Fibroblast of lung (primary cell): Measurements from ENCODE around the gene ZBED5.

Source experiments
- EZH2 ChIP-seq: IDR thresholded peaks from 2 replicates; pipeline ENCODE4 v1.5.1; 2012; ENCODE audit warnings: low read length, control low read depth, mild to moderate bottlenecking; ENCODE audit errors: missing control alignments
- TF ChIP-seq, protein P1 (sequence below), 2 donors: IDR thresholded peaks in 1 of 2; conservative IDR thresholded peaks in 1 of 2; 1 replicate in 1 of 2; 2 replicates in 1 of 2; pipeline ENCODE4 v1.5.1; 2011 to 2012; ENCODE audit warnings: low read length in 2 of 2, control low read depth in 1 of 2, inconsistent platforms in 1 of 2, low read depth in 1 of 2, mild to moderate bottlenecking in 1 of 2

DNA sequence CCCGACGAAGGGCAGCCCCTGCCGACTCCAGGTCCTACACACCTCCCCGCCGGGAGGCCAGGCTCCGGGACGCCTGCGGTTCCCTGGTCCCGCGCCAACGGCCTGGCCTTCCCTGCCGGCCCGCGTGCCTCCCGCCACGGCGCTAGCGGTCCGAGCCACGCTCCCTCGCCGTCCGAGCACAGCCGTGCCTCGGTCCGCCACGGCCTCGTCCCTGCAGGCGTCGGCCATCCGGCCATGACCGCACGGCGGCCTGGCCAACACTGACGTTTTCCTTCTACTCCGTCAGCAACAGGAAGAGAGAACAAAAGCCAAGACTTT, 49.7 kb downstream of the ZBED5 start:
- TF ChIP-seq, protein P1, sequence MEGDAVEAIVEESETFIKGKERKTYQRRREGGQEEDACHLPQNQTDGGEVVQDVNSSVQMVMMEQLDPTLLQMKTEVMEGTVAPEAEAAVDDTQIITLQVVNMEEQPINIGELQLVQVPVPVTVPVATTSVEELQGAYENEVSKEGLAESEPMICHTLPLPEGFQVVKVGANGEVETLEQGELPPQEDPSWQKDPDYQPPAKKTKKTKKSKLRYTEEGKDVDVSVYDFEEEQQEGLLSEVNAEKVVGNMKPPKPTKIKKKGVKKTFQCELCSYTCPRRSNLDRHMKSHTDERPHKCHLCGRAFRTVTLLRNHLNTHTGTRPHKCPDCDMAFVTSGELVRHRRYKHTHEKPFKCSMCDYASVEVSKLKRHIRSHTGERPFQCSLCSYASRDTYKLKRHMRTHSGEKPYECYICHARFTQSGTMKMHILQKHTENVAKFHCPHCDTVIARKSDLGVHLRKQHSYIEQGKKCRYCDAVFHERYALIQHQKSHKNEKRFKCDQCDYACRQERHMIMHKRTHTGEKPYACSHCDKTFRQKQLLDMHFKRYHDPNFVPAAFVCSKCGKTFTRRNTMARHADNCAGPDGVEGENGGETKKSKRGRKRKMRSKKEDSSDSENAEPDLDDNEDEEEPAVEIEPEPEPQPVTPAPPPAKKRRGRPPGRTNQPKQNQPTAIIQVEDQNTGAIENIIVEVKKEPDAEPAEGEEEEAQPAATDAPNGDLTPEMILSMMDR (conservative IDR thresholded peaks at IDR 0.05 in 1 of 2, IDR thresholded peaks at IDR 0.05 in 1 of 2; ENCODE audit: low read depth in 1 of 2, low read length in 2 of 2): no peak
- no peak for TF ChIP-seq EZH2
